Hematopoietic multipotent progenitor cell treated with erythropoietin and hydrocortisone succinate and interleukin-3 and kit ligand, for 17 days (in vitro differentiated cells): ENCODE measurements around the gene EIF2B2.

Experiments used
- DNase-seq: peaks from one replicate; pipeline ENCODE4 v3.0.0-alpha.2; 2015; ENCODE audit warnings: low spot score

Gene EIF2B2

GRCh38 chr14:74974364-74975058, 28.2 kb upstream of the EIF2B2 start:
- no peak for DNase-seq

- no peak for DNase-seq
Measured at GRCh38 chr14:74975059-74975810, 27.5 kb upstream of the EIF2B2 start.

GRCh38 chr14:74976264-74977113, 26.2 kb upstream of the EIF2B2 start:
- no peak for DNase-seq

GRCh38 chr14:74977164-74977900, 25.4 kb upstream of the EIF2B2 start:
- DNase-seq, result no peak

GRCh38 chr14:74977901-74978385, 24.8 kb upstream of the EIF2B2 start:
- DNase-seq, result no peak

GRCh38 chr14:74978416-74978947, 24.2 kb upstream of the EIF2B2 start:
- DNase-seq, result no peak

- no peak for DNase-seq
Measured at GRCh38 chr14:74979029-74979428, 23.7 kb upstream of the EIF2B2 start.

GRCh38 chr14:74979442-74980397, 23.0 kb upstream of the EIF2B2 start:
- no peak for DNase-seq

GRCh38 chr14:74980398-74980730, 22.4 kb upstream of the EIF2B2 start:
- no peak for DNase-seq

GRCh38 chr14:74980731-74981461, 21.8 kb upstream of the EIF2B2 start:
- no peak for DNase-seq

GRCh38 chr14:74981462-74981782, 21.3 kb upstream of the EIF2B2 start:
- no peak for DNase-seq

GRCh38 chr14:74981833-74982232, 20.9 kb upstream of the EIF2B2 start:
- no peak for DNase-seq

- DNase-seq, result no peak
Measured at GRCh38 chr14:74982661-74983060, 20.1 kb upstream of the EIF2B2 start.

- no peak for DNase-seq
Measured at GRCh38 chr14:74983343-74983742, 19.4 kb upstream of the EIF2B2 start.

GRCh38 chr14:74984236-74985027, 18.3 kb upstream of the EIF2B2 start:
- no peak for DNase-seq

GRCh38 chr14:74985028-74985310, 17.8 kb upstream of the EIF2B2 start:
- DNase-seq, result no peak

GRCh38 chr14:74985806-74986205, 16.9 kb upstream of the EIF2B2 start:
- DNase-seq, result no peak

- DNase-seq, result no peak
Measured at GRCh38 chr14:74988131-74988530, 14.6 kb upstream of the EIF2B2 start.

- no peak for DNase-seq
Measured at GRCh38 chr14:74988993-74989392, 13.7 kb upstream of the EIF2B2 start.
